Adipocyte (in vitro differentiated cells): ENCODE data around the gene RNF126.

Experiments
- DNase-seq: peaks from one replicate; pipeline ENCODE4 v3.0.0-alpha.2; 2015; ENCODE audit warnings: low read depth
- H3K27me3 ChIP-seq: replicated peaks from 2 replicates; pipeline ENCODE4 v1.7.0; 2013; ENCODE audit warnings: mild to moderate bottlenecking, low read length, moderate library complexity; ENCODE audit not compliant: control insufficient read depth, insufficient read depth
- H3K36me3 ChIP-seq: 2 replicates; pipeline ENCODE4 v1.7.0; 2013; ENCODE audit warnings: low read length, mild to moderate bottlenecking, moderate library complexity; ENCODE audit not compliant: control insufficient read depth, insufficient read depth, severe bottlenecking
- H3K4me1 ChIP-seq: 2 replicates; pipeline ENCODE4 v1.7.0; 2013; ENCODE audit warnings: mild to moderate bottlenecking, low read length, moderate library complexity; ENCODE audit not compliant: control insufficient read depth, insufficient read depth
- H3K4me3 ChIP-seq: 2 replicates; pipeline ENCODE4 v1.7.0; 2013; ENCODE audit warnings: mild to moderate bottlenecking, low read length, moderate library complexity
- H3K9ac ChIP-seq: 2 replicates; pipeline ENCODE4 v1.7.0; 2013; ENCODE audit warnings: mild to moderate bottlenecking, low read length, moderate library complexity
- H3K9me3 ChIP-seq: 2 replicates; pipeline ENCODE4 v1.7.0; 2013; ENCODE audit warnings: mild to moderate bottlenecking, low read length, moderate library complexity; ENCODE audit not compliant: control insufficient read depth

Gene RNF126

DNA sequence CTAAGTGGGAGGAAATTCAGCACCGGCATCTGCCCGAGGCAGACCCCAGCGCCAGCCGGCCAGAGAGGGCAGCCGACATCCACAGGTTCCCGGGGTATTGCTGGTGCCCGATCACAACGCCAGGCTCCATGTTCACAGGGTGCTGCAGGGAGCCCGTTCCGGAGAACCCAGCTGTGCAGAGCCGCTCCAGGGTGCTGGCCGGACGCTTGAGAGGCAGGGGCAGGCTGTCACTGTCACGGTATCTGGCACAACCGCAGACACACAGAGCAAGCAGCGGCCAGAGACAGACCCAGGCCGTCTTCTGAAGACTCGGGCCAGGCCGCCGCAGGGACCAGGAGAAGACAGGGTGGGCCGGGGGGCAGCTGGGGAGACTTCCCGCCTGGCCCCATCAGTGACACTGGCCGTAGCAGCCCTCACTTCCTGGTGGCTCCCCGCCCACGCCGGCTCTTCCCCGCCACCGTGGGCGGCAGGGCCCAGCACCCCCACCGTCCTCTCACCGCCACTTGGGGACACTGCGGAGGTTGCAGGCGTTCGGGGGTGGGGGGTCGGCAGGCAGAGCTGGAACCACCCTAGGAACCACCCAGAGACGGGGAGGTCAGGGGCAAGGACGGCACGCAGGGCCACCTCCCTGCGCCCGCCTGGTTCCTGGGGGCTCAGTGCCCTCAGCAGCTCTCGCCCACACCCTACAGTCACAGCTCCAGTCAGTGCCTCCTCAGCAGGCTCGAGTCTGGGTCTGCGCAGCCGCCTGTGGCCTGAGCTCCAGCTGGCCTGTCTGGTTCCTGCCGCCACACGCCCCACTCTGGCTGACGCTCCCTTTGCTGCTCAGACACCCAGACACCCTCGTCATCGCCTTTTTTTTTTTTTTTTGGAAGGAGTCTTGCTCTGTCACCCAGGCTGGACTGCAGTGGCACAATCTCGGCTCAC is 3.8 kb downstream of the RNF126 start:
- Histone ChIP-seq H3K9me3 (no peaks in the 10 kb centered on the region), H3K27me3 (no peaks in the 10 kb centered on the region), H3K9ac (no peak overlapping the region), H3K36me3 (peaks cover 8% of the 10 kb centered on the region), H3K4me3 (no peak overlapping the region), H3K4me1 (peaks cover 44% of the 10 kb centered on the region)
- no peak for DNase-seq

DNA sequence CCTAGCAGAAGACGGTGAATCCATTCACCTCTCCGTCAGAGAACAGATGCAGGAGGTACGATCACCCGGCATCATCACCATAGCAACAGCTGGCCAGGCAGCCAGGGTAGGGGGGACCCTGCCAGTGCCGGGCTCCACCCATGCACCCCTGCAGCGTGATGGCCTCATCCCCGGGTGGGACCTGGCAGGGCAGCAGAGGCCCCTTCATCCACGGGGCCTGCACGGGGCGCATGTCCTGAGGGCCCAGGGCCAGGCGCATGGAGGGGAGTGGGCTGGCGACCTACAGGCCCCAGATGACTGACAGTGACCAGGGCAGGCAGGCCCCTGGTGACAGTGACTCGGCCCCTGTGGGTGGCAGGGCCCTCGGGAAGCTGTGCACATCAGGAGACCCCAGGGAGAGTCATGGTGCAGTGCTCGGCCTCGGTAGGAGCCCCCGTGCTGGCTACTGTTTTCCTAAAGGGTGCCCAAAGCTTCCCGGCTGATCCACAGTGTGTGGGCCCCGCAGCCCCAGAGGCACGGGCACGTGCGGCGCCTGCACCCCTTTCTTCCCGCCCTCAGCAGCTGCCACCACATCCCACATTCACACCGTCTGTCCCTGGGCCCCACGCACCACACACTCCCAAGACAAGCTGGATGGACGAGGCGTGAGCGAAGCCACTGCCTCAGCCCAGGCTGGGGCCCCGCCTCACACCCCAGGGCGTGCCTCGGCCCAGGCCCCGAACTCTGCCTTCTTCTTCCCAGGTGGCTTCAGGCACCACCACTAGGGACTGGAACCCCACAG is 4.8 kb downstream of the RNF126 start:
- Histone ChIP-seq H3K4me3 (no peak overlapping the region), H3K4me1 (peaks cover 35% of the 10 kb centered on the region), H3K9ac (no peak overlapping the region), H3K36me3 (peaks cover 17% of the 10 kb centered on the region), H3K27me3 (no peaks in the 10 kb centered on the region), H3K9me3 (no peaks in the 10 kb centered on the region)
- no peak for DNase-seq

DNA sequence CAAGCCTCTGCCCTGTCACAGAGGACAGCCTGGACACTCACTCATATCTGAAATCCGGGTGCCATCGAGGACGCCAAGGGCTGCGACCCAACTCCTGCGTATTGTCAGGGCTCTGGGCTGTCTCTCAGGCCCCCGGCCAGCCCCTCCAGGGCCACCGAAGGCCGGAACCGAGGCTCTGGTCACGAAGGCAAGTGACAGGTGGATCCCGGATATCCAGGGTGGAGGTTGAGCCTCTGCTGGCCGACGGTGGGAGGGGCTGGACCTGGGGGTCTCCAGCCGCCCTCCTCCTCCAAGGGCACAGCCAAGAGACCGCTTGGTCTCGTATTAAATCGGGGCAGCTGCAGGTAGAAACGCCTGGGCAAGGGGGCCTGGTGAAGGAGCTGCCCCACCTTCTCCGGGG is 5.4 kb downstream of the RNF126 start:
- Histone ChIP-seq H3K4me1 (peaks cover 35% of the 10 kb centered on the region), H3K9ac (no peak overlapping the region), H3K9me3 (no peaks in the 10 kb centered on the region), H3K27me3 (no peaks in the 10 kb centered on the region), H3K36me3 (peaks cover 21% of the 10 kb centered on the region), H3K4me3 (no peak overlapping the region)
- DNase-seq = no peak

DNA sequence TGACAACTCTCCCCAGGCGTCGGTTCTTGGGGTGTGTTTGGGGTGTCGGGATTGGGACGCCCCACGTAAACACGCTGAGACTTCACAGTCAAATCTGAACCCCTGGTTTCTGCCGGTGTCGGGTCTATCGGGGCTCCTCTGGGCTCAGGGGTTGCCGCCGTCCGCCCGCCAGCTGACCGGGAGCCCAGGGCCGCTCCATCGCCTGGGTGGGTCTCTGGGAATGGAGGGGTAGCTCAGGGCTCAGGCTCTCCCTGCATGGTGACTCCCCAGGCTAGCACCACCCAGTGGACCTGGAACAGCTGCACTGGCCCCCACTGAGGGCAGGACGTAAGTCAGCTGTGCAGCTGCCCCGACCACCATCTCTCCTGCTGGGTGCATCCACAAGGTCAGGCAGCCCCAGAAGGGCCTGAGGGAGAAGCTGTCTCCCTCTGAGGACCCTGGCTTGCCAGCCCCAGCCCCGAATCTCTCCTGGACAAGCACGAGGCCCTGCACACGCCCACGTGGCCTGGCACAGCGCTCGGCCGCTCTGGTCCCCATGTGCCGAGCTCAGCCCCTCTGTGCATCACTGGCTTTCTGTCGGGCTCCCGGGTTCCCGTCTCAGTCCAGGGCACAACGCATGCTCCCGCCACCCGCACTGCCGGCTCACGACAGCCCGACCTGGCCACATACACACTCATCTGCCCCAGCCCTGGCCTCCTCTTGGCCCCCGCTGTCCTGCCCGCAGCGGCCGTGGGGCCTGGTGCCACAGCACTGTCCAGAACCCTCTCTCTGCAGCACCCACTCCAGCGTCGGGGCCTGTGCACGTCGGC is 6.1 kb downstream of the RNF126 start:
- DNase-seq = no peak
- Histone ChIP-seq H3K4me1 (peaks cover 35% of the 10 kb centered on the region), H3K9me3 (no peaks in the 10 kb centered on the region), H3K4me3 (no peak overlapping the region), H3K27me3 (no peaks in the 10 kb centered on the region), H3K9ac (no peak overlapping the region), H3K36me3 (peaks cover 27% of the 10 kb centered on the region)

DNA sequence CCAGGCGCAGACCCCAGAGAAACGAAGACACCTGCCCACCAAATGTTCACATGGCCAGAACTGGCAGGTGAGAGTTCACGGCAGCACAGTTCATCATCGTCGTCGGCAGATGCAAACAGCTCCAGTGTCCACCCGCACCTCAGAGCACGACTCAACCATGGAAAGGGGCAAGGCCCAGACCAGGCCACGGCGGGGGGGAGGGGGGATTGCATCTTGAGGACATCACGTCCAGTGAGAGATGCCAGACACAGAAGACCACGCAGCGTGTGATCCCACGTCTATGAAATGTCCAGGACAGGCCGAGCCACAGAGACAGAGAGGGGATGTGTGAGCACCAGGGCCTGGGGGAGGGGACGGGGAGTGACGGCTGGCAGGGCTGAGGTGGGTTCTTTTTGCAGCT is 7.3 kb downstream of the RNF126 start:
- Histone ChIP-seq H3K9ac (no peak overlapping the region), H3K36me3 (peaks cover 39% of the 10 kb centered on the region), H3K4me3 (no peak overlapping the region)

DNA sequence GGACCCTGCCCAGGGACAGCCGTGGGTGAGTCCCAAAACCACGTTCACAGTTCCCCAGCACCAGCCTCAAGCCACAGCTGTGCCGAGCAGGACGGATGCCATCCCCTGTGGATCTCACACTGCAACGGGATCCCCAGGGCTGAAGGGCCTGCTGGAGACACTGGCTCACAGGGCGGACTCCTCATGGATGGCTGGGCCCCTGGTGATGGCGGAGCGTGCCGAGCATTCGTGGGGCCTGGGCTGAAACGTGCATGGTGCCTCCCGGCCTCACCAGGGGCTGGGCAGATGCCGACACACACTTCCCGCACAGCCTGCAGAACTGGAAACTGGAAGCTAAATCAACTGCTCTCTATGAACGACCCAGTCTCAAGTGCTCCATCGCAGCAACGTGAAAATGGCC is 9.6 kb downstream of the RNF126 start:
- H3K9me3 ChIP-seq = no peaks in the 10 kb centered on the region
- H3K4me1 ChIP-seq = peaks cover 1% of the 10 kb centered on the region
- H3K9ac ChIP-seq = no peak overlapping the region
- H3K36me3 ChIP-seq = peaks cover 49% of the 10 kb centered on the region
- no peak overlapping the region for H3K4me3 ChIP-seq
- H3K27me3 ChIP-seq = no peaks in the 10 kb centered on the region
- no peak for DNase-seq

More for the DNA sequence above, 7.3 kb downstream of the RNF126 start:
- H3K4me1 ChIP-seq = peaks cover 23% of the 10 kb centered on the region
- no peaks in the 10 kb centered on the region for H3K9me3 ChIP-seq
- H3K27me3 ChIP-seq = no peaks in the 10 kb centered on the region
- no peak for DNase-seq

DNA sequence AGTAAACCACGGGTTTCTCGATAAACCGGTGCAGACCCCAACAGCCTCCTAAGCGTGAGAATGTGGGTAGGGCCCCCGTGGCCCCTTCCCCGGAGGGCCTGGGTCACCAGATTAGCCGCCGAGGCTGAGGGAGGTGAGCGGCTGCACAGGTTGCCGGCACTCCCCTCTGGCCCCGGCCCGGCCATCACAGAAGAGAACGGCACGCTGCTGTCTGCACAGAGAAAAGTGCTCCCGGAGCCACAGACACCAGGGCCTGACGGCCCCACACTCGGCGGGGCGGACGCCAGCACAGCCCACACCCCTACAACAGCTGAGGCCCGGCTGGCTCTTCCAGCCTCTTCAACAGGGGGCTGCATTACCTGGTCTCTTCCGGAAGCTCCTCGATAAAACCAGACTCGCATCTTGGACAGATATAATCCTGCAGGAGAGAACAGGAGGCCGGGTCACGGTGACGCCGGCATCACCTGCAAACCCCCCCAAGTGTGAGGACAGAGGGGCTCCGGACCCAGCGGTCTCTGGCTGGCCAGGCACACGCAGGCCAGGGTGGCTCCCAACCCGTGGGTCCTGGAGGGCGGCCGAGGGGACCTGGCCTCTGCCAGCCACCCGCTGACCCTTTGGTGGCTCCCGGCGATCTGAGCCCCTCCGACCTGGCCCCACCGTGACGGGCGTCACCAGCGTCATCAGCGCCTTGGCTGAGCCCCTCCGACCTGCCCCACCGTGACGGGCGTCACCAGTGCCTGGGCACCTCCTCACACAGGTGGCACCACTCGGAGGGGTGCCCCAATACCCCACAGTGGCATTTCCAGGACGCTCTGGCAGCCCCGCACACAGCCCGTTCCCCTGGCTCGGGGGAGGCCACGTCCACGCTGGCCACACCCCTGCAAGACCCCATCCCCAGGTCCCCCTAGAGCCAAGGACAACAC is 10.3 kb downstream of the RNF126 start:
- no peaks in the 10 kb centered on the region for H3K9me3 ChIP-seq
- no peaks in the 10 kb centered on the region for H3K4me1 ChIP-seq
- H3K36me3 ChIP-seq = peaks cover 54% of the 10 kb centered on the region
- H3K27me3 ChIP-seq = no peaks in the 10 kb centered on the region
- no peak overlapping the region for H3K4me3 ChIP-seq
- no peak overlapping the region for H3K9ac ChIP-seq
- no peak for DNase-seq

DNA sequence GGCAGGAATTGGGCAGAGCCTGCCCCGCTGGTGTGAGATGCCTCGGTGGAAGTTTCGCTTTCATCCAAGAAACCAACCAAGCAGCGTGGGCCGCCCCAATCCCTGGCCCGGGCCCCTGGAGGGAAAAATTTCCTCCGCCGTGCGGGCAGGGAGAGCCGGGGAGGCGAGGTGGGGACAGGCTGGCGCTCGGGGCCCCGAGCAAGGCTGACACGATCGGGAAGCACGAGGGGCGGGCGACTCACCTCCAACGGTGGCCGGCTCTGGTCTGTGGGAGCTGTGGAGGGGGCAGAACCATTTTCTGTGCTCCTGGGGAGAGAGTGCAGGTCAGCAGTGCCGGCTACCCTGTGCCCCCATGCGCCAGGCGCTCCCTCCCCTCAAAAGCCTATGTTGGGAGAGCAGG is 11.0 kb downstream of the RNF126 start:
- H3K4me3 ChIP-seq = no peak overlapping the region
- no peaks in the 10 kb centered on the region for H3K9me3 ChIP-seq
- DNase-seq = no peak
- peaks cover 57% of the 10 kb centered on the region for H3K36me3 ChIP-seq
- no peaks in the 10 kb centered on the region for H3K27me3 ChIP-seq
- no peaks in the 10 kb centered on the region for H3K4me1 ChIP-seq
- H3K9ac ChIP-seq = no peak overlapping the region

DNA sequence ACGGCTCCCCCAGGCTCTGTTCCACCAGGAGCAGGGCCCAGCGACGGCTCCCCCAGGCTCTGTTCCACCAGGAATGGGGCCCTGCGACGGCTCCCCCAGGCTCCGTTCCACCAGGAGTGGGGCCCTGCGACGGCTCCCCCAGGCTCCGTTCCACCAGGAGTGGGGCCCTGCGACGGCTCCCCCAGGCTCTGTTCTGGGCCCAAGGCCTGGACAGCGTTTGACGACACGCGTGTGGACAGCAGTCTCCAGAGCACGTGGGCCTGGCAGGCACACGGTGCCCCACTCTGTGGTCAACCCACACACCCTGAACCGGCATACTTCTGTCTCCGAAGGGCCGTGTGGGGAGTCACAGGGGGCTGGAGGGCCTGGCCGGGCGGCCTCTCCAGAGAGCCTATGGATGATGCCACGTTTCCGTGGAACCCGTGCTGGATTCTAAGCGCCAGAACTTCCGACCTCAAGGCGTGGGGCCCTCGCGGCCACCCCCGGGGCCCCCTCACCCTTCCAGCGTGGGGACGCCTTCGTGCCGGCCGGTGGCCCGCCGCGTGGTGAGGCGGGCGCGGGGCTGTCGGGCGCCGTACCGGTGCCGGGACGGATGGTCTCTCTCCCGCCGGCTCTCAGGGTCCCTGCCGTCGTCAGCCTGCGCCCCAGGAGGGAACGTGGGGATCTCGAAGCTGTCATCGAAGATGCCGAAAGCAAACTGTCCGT is 11.7 kb downstream of the RNF126 start:
- no peaks in the 10 kb centered on the region for H3K4me1 ChIP-seq
- peaks cover 62% of the 10 kb centered on the region for H3K36me3 ChIP-seq

DNA sequence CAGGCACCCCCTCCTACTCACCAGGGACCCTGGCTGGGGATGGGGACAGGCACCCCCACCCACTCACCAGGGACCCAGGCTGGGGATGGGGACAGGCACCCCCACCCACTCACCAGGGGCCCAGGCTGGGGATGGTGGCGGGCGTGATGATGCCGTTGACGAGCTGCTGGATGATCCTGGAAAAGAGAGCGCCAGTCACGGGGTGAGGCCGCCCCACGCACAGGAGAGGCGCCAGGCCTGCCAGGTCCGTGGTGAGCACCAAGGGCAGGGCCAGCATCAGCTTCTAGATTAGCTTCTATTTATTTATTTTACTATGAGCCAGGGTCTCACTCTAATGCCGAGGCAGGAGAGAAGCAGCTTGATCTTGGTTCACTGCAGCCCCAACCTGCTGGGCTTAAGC is 12.9 kb downstream of the RNF126 start:
- no peak for DNase-seq
- Histone ChIP-seq H3K27me3 (no peaks in the 10 kb centered on the region), H3K9me3 (no peaks in the 10 kb centered on the region), H3K4me1 (no peaks in the 10 kb centered on the region), H3K9ac (no peak overlapping the region), H3K36me3 (peaks cover 66% of the 10 kb centered on the region), H3K4me3 (no peak overlapping the region)

More for the DNA sequence above, 11.7 kb downstream of the RNF126 start:
- no peak for DNase-seq
- H3K27me3 ChIP-seq = no peaks in the 10 kb centered on the region
- H3K9me3 ChIP-seq = no peaks in the 10 kb centered on the region
- no peak overlapping the region for H3K4me3 ChIP-seq
- no peak overlapping the region for H3K9ac ChIP-seq
